NCI-H1105 treated with DMSO at 0.1 percent for 48 hours (cell line): ENCODE measurements around the gene MINDY4.

Source experiments
- DNase-seq: peaks from one replicate; lab custom pipeline; 2025; lab: John Stamatoyannopoulos, UW

Gene MINDY4

DNA sequence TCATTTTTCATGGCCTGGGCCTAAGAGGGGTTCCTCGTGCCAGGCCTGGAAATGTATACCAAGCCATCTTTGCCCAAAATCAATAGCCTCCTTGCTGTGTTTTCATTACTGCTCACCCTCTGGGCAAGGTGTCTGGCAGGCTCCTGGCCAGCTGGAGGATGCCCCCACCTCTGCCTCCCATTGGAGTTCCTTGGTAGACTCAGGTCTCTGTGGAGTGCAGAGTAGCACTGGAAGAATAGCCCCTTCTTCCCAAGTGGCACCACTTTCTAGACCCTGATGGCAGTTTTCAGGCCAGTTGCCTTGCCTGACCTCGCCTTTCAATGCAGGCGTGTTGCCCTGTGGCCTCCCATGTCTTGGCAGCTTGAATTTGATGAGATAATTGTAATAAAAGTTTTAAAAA, 84.7 kb downstream of the MINDY4 start:
- DNase-seq = no peak

DNA sequence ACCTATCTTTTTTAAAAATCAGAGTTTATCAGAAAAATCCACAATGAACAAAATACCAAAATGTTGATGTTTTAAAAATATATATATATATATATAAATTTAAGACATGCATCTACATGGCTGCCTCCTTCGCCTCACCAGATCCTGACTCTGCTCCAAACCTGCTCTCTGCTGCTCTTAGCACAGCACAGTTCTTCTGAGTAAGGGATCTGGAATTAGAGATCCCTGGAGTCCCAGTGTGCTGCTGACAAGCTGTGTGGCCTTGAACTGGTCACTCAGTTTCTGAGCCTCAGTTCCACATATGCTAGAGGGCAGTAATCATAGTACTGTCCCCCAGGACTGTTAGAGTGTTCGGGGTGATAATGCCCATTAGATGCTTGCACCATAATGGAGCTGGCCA, 87.4 kb downstream of the MINDY4 start:
- DNase-seq = no peak

DNA sequence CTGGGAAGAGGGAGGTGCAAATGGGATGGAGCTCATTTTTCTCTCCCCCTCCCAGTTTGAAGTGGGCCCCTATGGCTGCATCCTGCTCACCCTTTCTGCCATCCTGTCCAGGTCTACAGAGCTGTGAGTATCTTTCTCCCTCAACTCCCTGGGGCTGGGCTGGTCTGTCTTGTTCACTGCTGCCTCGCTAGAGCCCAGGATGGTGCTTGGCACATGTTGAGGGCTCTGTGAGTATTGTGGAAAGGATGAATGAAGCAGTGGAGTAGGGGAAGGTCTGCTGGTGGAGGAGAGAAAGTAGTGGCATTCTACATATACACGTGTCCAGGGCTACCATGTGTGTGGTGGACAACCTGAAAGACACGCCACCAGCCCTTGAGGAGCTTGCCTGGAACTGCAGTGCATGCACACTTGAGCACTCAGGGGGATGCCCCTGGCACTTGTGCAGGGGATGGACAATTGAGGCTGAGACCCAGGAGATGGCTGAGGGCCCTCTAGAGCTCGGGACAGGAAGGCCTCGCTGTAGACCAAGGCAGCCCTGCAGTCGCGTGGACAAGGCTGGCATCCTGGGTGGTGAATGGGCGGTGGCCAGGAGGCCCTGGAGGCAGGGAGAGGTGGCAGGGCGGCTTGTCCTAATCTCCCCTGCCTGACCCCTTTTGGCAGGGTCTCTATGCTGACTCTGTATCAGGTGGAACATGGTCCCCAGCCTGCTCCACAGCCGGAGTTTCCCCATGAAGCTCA, 88.2 kb downstream of the MINDY4 start:
- no peak for DNase-seq

DNA sequence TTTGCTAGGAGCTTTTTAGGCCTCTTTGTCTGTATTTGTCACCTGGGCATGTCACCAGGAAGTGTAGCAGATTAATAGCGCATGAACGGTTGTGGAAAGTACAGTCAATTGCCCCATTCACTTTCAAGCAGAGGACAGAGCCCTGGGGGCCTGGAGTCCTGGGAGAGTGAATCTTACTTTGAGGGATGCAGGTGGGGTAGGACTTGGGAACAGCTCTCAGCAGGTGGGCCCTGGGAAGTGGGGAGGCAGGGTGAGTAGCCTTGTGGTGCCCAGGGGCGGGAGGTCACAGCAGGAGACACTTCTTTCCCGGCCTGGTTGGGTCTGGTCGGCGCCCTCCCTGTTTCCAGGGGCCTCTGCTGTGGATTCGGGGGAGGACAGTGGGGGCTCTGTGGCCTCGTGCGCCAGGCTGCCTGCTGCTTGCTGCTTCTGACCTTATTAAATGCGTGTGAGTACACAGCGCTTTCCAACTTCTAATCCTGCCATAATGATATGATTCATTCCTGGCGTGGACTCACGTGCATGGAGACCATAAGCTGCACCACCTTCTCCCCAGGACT, 88.8 kb downstream of the MINDY4 start:
- DNase-seq = no peak

DNA sequence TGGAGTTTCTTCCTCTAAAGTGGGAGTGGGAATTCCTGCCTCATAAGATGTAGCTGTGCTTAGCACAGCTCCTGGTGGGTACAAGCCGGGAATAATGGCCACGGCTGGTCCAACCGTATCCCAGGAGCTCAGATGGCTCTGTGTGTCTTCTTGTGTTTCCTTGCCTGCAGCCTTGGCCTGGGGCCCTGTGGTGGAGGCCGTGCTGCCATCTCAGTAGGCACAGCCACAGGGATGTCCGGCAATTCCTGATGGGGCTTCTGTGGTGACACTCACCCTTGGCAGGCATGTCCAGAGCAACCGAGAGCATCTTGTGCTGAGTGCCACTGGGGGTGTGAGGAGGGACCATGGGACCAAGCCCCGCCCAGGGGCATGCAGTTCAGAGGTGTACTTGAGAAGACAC, 90.4 kb downstream of the MINDY4 start:
- DNase-seq = no peak

DNA sequence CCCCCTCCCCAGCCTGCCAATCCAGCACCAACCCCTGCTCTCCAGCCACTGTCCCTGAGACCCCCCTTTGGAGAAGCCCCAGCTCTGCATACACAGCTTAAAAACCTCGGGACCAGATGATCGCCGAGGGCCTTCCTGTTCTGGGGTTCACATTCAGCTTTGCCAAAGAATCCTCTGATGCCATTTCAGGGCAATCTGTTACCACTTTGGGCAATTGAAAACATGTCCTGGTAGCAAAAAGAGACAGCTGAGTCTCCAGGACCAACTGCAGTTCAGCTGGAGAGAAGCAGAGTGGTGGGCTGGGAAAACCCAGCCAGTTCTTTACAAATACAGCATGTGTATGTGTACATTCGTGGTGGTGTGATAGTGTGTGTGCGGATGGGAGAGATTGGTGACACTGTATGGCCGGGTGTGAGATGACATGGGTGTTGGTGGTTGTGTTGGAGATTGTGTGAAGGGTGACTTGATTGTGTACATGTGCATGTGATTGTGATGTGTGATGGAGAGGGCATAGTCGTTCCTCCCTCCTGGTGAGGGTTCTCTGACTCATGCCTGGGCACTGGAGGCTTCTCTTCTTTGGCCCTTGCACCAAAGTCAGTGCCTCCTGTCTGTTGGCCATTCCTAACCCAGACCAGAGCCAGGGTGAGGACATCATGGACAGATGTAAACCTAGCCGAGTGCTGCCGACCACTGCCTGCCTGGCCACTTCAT, 91.9 kb downstream of the MINDY4 start:
- DNase-seq = no peak

DNA sequence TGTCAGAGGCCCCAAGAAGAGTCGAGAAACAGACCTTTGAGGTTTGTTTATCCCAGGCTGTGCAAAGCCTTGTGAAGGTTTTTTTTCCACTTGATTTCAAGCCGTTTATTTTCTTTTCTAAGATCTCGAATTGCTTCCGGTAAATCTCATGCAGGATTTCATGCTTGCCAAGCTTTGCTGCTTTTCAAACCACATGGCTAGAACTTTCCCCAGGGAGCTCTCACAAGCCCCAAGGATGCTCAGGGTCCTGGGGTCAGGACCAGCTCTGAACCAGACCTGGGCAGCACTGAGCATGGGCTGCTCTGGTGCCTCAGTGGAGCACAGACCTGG, 92.5 kb downstream of the MINDY4 start:
- DNase-seq = no peak

DNA sequence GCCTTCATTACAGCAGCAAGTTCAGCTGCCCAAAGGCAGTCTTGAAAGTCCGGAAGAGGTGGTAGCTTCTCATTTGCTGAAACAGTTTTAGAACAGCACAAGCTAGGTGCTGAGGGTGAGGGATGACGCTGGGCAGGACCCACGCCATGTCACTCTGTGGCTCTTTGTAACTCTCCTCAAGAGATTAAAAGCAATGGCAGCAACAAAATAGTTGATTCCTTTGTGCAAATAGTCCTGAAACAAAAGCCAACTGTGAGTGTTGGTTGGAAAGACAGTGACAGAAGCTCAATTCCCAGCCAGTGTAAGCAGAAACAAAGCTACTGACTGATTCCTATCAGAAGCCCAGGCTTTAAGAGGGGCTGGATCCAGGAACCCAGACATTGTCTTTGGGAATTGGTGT, 92.9 kb downstream of the MINDY4 start:
- DNase-seq = no peak

DNA sequence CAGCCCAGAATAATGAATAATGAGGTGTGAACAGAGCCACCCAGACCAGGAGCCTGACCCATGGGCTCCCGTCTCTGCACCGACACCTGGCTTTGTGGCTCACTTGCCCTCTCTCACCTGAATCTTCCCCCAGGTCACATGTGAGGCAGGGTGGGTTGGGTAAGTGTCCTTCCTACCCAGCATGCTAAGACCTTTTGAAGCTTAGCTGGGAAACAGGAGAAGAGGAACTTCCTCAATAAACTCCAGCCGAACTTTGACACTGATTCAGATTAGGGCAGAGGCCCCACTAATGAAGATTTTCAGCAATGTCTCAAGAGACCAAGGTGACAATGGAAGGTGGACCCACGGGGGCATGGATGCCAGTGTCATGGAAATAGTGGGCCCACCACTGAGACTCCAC, 93.9 kb downstream of the MINDY4 start:
- DNase-seq = no peak

DNA sequence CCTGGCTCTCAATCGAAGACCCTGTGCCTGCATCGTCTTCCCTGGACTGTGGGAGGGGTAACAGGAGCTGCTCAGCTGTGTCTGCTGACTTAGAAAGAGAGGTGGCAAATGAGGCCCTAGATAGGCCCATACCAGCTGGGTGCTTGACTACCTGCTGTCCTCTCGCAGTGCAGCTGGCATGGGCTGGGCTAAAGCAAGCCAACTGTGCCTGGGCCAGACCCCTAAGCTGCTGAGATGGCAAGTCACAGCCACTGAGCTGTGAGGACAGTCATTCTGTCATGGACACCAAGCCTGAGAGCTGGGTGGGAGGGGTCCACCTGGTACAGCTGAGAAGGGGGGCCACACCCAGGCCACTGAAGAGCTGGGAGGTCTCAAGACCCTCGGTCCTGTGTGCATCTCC, 94.6 kb downstream of the MINDY4 start:
- no peak for DNase-seq

DNA sequence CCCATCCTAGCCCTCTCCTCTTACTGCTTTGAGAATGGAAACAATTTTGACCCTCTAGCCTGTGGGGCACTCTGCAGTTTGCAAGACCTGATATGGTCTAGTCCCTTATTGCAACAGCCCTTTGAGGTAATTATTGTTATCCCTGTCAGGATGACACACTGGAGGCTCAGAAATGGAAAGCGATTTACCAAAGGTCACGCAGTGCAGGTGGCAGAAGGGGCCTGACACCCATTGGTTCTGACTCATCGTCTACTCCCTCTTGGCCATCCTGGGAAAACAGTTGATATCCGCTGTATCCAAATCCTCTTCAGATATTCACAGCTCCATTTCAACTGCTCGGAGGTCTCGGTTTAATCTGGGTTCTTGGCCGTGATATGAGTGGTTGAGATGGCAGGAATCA, 95.7 kb downstream of the MINDY4 start:
- no peak for DNase-seq

DNA sequence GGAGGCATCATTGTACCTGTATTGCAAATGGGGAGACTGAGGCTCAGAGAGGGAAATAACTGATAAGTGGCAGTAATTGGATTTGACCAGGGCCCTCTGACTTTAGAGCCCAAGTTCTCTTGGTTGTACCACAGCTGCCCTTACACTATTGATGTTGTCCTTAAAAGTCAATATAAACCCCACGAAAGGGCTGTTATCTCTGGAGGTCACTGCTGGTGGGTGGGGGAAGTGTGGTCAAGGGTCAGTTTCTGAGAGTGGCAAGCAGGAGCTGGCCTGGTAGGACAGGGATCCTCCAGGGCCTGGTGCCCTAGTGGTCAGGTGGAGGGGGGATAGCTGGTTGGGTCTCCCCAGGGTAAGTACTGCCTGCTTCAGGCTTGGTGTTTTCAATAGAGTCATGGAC, 96.3 kb downstream of the MINDY4 start:
- DNase-seq = no peak

DNA sequence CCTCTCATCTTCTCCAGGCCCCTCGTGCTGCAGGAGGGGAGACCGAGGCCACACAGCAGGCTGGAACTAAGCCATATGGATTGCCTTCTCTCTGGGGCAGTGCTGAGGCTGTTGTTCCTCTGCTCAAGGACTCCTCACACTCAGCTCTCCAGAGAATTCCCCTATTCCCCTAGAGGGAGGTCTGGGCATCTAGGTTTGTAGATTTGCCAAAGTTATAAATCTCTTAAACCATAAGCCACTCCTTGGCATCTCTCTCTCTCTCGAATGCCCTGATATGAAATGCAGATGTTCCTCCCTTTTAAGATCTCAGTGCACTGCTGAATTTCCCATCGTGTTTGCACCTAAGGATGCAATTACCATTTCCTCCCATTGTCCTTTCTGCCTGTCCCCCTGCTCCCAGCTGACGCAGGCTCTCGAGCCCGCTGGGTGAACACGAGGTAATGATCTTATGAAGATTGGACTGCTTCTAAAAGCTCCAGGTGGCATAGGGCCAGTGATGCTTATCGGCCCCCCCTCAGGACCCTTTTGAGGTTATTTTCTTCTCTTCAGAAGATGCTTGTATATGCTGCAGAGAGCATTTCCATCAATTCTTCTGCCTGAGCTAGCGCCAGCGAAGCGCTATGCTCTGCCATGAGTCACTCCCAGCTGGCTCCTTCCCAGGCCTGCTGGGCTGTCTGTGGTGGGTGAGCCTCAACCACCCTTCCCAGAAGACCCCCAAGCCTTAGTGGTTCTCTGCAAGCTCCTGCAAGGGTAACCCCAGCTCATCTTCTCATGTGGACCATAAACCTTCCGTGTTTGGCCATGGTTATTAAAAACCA, 98.8 kb downstream of the MINDY4 start:
- peak; percentile 78 for DNase-seq

DNA sequence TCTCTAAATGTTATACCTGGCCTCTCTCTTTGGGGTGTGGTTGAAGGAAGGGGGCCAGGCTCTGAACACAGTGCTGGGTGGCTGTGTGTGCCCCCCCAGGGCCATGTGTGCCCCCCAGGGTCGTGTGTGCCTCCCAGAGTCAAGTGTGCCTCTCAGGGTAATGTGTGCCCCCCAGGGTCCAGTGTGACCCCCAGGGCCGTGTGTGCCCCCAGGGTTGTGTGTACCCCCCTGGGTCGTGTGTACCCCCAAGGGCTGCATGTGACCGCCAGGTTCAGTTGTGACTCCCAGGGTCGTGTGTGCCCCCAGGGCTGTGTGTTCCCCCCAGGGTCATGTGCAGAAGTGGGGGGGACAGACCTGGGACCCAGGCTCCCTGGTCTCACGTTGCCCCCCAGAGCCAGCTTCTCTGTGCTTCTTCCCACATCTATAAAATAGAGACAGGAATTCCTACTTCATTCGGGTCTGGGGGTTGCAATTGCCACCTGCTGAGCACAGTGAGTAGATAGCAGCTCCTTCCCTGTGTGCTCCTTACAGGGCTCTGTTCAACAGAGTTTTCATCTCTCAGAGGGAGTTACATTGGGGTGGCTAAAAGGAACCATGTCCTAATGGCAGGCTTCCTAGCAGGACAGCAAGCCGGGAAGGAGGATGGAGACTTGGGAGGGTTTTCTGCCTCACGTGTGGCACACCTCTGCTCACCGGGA, 99.8 kb downstream of the MINDY4 start:
- DNase-seq = no peak

DNA sequence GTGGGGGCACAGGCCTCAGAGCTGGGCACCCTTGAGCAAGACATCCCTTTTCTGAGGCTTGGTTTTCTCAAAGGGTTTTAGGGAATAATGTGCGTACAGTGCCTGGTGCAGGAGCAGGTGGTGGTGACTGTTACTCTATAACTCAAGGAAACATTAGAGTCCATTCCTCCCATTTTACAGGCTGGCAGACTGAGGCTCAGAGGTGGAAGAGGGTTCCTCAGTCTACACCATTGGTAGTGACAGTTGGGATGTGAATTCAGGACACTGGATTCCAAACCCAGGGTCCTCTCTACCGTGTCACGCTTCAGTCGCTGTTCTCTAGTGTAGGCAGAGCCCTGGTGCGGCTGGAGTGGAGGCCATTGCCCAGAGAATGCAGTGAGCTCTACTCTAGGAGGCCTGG, 100.4 kb downstream of the MINDY4 start:
- DNase-seq = no peak

DNA sequence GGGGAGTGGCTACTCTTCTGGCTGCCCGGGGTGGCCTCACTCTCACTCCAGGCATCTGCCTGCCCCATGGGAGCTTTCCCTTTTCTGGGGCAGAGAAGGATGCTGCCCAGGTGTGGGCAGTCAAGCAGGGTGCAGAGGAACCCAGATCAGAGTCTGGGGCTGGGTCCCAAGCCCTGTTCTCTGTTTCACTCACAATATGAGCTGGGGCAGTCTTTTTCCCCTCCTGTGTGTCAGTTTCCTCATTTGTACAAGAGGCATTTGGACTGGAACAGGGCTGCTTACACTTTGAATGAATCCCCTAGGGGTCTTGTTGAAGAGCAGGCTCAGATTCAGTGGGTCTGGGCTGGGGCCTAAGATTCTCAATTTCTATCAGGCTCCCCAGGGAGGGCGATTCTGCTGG, 102.0 kb downstream of the MINDY4 start:
- no peak for DNase-seq

DNA sequence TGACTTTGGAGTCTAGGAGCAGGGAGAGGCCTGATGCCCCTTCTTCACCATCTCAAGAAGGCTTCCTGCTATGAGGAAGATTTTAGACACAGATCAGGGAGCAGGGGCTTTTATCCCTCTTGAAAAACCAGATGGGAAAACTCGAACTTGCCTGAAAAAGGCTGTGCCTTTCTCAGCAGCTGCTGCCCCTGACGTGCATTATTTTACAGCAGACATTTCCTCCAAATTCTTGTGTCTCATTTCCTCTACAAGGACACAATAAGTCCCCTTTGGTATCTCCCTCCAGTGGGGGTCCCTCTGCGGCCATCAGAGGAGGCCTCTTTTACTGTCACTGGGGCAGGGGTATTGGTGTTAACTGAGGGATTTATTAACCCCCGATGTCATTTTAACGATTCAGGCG, 102.4 kb downstream of the MINDY4 start:
- DNase-seq = no peak

DNA sequence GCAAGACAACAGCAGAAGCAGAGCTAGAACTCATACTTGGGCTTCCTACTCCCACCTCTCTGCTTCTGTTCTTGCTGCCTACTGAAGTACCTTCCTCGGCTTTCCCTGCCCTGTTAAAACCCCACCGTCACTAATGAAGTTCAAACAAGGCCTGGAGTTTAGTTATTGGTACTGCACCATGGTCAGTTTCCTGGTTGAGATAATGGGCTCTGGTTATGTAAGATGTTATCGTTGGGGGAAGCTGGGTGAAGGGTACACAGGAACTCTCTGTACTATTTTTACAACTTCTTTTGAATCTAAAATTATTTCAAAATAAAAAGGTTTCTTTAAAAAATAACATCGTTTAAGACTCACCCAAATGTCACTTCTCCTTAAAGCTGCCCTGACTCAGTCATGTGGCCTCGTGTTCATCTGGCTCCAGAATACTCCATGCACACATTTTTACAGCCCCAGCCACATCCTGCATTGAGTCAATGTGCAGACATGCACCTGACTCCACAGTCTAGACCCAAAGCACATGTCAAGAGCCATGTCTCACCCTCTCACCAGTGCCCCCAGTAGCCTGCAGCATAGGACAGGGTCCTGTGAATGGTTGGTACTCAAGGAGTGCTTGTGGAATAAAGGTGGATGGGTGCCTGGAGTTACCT, 103.6 kb downstream of the MINDY4 start:
- no peak for DNase-seq

DNA sequence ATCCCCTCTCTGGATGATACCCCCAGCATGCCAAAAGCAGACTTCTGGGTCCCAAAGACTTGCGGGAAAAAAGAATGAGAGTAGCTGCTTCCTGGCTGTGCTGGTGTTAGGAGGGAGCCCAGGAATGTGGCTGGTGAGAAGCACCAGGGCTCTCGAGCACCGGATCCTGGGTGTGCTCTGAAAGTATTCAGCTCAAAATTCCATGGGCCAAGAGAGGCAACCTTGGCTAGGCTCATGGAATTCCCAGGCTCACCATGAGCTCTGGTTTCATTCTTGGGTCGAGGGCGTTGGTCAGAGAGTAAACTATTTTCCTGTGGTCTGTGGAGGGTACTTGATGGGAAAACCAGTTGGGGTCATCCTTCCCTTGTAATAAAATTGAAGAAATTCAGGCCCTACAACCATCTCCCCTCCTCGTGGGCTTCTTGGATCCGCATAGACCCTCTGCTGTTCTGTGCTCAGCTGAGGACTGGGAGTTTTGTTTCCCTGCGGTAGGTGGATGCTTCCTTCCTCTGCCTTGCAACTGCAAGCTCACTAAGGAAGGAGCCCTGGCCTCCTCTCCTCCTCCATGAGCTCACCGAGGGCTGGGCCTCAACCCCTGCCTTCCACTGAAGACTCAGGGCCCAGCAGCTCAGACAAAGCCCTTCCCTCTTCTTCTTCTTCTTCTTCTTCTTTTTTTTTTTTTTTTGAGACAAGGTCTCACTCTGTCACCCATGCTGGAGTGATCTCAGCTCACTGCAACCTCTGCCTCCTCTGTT, 106.0 kb downstream of the MINDY4 start:
- no peak for DNase-seq

DNA sequence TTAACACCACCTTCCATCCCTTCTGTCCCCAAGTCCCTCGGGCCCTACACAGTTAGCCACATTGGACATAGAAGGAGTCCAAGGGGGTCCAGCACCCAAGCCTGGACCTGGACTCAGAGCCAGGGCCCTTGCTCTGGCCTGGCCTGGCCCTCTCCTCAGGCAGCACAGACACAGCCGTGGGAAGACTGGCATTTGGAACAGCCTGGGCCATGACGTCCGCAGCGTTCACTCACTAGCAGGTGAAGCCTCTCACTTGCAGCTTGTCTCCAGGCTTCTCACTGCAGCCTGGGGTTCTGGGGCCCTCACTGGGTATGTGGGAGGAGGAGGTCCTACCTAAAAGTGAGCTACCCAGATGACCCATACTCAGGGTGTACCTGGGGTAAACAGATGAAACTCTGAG, 106.8 kb downstream of the MINDY4 start:
- no peak for DNase-seq
